ENCODE measurements around the gene DCN. TPM values are rescaled to one million over a fixed set of nuclear protein-coding genes. Genes with fewer than 3 reads are reported as not detected.

Gene DCN
- total RNA-seq, 1 experiment from 2014 or later = 2.0 TPM

DNA sequence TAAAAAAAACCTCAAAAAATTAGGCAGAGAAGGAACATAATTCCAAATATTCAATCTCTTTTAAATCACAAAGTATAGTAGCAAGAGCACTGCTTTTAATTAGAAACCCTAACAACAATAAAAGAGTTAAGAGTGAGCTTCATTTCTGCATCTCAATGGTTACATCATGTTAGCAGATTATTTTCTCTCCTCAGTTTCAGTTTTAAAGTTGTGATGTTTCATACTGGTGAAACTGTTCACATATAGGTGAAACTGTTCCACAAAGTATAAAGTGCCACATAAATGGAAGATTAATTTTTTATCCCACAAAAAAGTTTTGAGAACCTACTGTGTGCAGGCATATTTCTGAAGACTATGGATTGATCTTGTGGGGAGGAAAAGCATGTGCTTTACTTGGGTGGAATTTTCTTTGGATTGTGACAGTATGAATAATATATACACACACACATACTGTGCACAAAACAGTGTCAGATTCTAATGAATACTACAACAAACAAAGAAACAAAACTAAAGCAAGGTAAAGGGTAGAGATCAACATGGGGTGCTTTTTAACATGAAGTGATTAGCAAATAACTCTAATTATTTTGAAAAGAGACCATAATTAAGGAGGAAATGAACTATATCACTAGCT, 88.5 kb downstream of the DCN start:
- Mint-ChIP-seq H3K36me3 (peaks cover 19% of the 10 kb centered on the region), H3K27me3 (ENCODE audit: low read depth) (peaks cover 3% of the 10 kb centered on the region; the same call in 1 of the 2 replicates), H3K27ac (no peak overlapping the region), H3K9me3 (peaks cover 29% of the 10 kb centered on the region), H3K4me1 (no peaks in the 10 kb centered on the region), H3K4me3 (no peak overlapping the region)
- ATAC-seq (no peak), DNase-seq (ENCODE audit: low spot score) (no peak)
- TF ChIP-seq ZNF512 (CRISPR knock-in tag; IDR thresholded peaks at IDR 0.05; ENCODE audit: borderline replicate concordance) (no peak), ERG (CRISPR knock-in tag; IDR thresholded peaks at IDR 0.05) (no peak), GTF2I (CRISPR knock-in tag; conservative IDR thresholded peaks at IDR 0.05) (no peak), RELA (CRISPR knock-in tag; IDR thresholded peaks at IDR 0.05; ENCODE audit: borderline replicate concordance) (no peak), TEAD1 (CRISPR knock-in tag; IDR thresholded peaks at IDR 0.05) (no peak), STAT6 (CRISPR knock-in tag; conservative IDR thresholded peaks at IDR 0.05; ENCODE audit: low read depth) (no peak), ELF4 (CRISPR knock-in tag; IDR thresholded peaks at IDR 0.05; ENCODE audit: low read depth) (no peak)
- ChIA-PET CTCF (no interaction called here), POLR2A (no interaction called here)

GRCh38 chr12:91093341-91093740, 89.3 kb downstream of the DCN start:
- Mint-ChIP-seq H3K4me3 (no peak overlapping the region), H3K9me3 (peaks cover 37% of the 10 kb centered on the region), H3K36me3 (peaks cover 25% of the 10 kb centered on the region), H3K4me1 (no peaks in the 10 kb centered on the region), H3K27ac (no peak overlapping the region), H3K27me3 (ENCODE audit: low read depth) (peaks cover 4% of the 10 kb centered on the region)
- ATAC-seq (no peak), DNase-seq (ENCODE audit: low spot score) (no peak)
- TF ChIP-seq FOXK1 (CRISPR knock-in tag; IDR thresholded peaks at IDR 0.05) (no peak), KAT7 (CRISPR knock-in tag; IDR thresholded peaks at IDR 0.05; ENCODE audit: borderline replicate concordance) (no peak), ZBTB21 (CRISPR knock-in tag; IDR thresholded peaks at IDR 0.05; ENCODE audit: borderline replicate concordance) (no peak), HMGA2 (CRISPR knock-in tag; IDR thresholded peaks at IDR 0.05) (no peak), ZMAT4 (CRISPR knock-in tag; IDR thresholded peaks at IDR 0.05) (no peak), ZNF671 (CRISPR knock-in tag; IDR thresholded peaks at IDR 0.05) (no peak), ZNF317 (CRISPR knock-in tag; IDR thresholded peaks at IDR 0.05; ENCODE audit: borderline replicate concordance, low read depth) (no peak), CDX4 (CRISPR knock-in tag; IDR thresholded peaks at IDR 0.05; ENCODE audit: borderline replicate concordance) (no peak), NFE2L1 (CRISPR knock-in tag; IDR thresholded peaks at IDR 0.05) (no peak), ELF4 (CRISPR knock-in tag; IDR thresholded peaks at IDR 0.05; ENCODE audit: low read depth) (no peak)
- TF ChIP-seq, protein P1, sequence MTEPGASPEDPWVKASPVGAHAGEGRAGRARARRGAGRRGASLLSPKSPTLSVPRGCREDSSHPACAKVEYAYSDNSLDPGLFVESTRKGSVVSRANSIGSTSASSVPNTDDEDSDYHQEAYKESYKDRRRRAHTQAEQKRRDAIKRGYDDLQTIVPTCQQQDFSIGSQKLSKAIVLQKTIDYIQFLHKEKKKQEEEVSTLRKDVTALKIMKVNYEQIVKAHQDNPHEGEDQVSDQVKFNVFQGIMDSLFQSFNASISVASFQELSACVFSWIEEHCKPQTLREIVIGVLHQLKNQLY (CRISPR knock-in tag; IDR thresholded peaks at IDR 0.05) = no peak
- TF ChIP-seq, protein P2, sequence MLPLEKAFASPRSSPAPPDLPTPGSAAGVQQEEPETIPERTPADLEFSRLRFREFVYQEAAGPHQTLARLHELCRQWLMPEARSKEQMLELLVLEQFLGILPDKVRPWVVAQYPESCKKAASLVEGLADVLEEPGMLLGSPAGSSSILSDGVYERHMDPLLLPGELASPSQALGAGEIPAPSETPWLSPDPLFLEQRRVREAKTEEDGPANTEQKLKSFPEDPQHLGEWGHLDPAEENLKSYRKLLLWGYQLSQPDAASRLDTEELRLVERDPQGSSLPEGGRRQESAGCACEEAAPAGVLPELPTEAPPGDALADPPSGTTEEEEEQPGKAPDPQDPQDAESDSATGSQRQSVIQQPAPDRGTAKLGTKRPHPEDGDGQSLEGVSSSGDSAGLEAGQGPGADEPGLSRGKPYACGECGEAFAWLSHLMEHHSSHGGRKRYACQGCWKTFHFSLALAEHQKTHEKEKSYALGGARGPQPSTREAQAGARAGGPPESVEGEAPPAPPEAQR (CRISPR knock-in tag; IDR thresholded peaks at IDR 0.05) = no peak
- TF ChIP-seq, protein P3, sequence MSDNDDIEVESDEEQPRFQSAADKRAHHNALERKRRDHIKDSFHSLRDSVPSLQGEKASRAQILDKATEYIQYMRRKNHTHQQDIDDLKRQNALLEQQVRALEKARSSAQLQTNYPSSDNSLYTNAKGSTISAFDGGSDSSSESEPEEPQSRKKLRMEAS (CRISPR knock-in tag; IDR thresholded peaks at IDR 0.05) = no peak
- TF ChIP-seq, protein P4, sequence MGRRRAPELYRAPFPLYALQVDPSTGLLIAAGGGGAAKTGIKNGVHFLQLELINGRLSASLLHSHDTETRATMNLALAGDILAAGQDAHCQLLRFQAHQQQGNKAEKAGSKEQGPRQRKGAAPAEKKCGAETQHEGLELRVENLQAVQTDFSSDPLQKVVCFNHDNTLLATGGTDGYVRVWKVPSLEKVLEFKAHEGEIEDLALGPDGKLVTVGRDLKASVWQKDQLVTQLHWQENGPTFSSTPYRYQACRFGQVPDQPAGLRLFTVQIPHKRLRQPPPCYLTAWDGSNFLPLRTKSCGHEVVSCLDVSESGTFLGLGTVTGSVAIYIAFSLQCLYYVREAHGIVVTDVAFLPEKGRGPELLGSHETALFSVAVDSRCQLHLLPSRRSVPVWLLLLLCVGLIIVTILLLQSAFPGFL (CRISPR knock-in tag; IDR thresholded peaks at IDR 0.05; ENCODE audit: borderline replicate concordance) = no peak
- CTCF ChIA-PET = no interaction called here
- POLR2A ChIA-PET = no interaction called here

All from WTC11 (cell line).